ENCODE measurements around the gene LRP1.
A peak's percentile ranks its signal among the peaks of the same experiment; 100 is the strongest.

The LRP1 gene

GRCh38 chr12:57178213-57178612 is 49.9 kb downstream of the LRP1 start:
- no peak for DNase-seq

DNA sequence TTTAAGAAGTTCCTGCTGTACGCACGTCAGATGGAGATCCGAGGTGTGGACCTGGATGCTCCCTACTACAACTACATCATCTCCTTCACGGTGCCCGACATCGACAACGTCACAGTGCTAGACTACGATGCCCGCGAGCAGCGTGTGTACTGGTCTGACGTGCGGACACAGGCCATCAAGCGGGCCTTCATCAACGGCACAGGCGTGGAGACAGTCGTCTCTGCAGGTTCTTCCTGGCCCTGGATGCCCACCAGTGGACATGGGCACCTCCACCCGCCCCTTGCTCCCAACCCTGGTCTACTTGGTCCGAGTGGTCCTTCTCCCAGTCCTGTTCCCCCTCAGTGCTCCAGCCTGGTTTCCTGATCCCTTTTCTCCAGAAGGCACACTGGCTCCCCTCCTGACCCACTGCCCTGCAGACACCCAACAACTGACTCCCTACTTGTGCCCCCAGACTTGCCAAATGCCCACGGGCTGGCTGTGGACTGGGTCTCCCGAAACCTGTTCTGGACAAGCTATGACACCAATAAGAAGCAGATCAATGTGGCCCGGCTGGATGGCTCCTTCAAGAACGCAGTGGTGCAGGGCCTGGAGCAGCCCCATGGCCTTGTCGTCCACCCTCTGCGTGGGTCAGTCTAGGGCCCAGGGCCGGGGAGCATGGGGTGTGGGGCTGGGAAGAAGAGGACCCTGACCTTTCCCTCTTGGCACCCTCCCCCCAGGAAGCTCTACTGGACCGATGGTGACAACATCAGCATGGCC is 51.2 kb downstream of the LRP1 start:
- DNase-seq, result no peak

- DNase-seq, result no peak
These were observed 52.2 kb downstream of the LRP1 start for GRCh38 chr12:57180321-57180989.

GRCh38 chr12:57181072-57181471 is 52.8 kb downstream of the LRP1 start:
- DNase-seq, result no peak

- no peak for DNase-seq
These were observed 53.4 kb downstream of the LRP1 start for GRCh38 chr12:57181561-57182155.

GRCh38 chr12:57182918-57183575 is 54.8 kb downstream of the LRP1 start:
- DNase-seq, result peak; percentile 23

DNA sequence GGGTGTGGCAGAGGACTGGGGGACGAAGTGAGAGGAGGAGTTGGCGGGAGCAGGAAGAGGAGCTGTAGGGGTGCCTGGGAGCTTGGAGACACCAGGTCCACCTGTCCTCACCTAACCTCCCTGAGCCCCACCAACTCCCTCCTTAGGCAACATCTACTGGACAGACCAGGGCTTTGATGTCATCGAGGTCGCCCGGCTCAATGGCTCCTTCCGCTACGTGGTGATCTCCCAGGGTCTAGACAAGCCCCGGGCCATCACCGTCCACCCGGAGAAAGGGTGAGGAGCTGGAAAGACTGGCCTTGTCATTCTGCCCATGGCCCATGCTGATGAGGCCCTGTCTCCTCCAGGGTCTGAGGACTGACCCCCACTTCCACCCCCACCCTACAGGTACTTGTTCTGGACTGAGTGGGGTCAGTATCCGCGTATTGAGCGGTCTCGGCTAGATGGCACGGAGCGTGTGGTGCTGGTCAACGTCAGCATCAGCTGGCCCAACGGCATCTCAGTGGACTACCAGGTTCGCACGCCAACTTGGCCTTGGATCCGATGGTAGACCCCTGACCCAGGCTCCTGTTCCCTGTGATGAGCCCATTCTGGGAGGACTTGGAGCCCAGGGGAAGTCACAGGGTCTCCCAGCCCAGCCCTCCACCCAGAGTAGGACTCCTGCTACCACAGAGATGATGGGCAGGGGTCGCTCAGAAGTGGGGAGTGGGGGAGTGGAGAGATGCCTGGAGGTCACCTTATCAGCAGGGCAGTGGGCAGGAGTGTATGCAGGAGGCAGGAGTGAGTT is 55.8 kb downstream of the LRP1 start:
- no peak for DNase-seq

DNA sequence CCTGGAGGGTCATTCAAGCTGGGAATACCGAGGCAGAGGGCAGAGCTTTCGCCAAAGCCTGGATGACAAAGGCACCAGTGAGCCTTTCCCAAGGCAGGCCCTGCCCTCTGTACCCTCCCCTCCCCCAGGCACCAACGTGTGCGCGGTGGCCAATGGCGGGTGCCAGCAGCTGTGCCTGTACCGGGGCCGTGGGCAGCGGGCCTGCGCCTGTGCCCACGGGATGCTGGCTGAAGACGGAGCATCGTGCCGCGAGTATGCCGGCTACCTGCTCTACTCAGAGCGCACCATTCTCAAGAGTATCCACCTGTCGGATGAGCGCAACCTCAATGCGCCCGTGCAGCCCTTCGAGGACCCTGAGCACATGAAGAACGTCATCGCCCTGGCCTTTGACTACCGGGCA is 57.1 kb downstream of the LRP1 start:
- no peak for DNase-seq

GRCh38 chr12:57185906-57186508 is 57.7 kb downstream of the LRP1 start:
- no peak for DNase-seq

- no peak for DNase-seq
These were observed 59.2 kb downstream of the LRP1 start for GRCh38 chr12:57187222-57188089.

- no peak for DNase-seq
These were observed 59.8 kb downstream of the LRP1 start for GRCh38 chr12:57188090-57188425.

DNA sequence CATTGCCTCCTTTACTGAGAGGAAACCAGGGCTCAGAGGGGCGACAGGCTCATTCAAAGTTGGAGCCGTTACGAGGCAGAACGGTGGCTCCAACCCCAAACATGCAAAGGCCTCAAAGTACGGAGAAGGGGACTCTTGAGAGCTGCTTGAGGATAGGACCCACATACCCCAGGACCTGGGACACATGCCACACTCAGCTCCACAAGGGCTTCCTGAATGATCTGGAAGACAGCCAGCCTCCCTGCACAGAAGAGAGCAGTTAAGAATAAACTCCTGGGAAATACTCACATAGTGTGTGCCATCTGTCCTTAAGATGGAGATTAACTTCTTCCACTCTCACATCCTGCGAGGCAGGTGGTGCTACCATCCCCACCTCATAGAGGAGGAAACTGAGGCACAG is 61.8 kb downstream of the LRP1 start:
- no peak for DNase-seq

- no peak for DNase-seq
These were observed 62.5 kb downstream of the LRP1 start for GRCh38 chr12:57190821-57191220.

GRCh38 chr12:57191410-57191809 is 63.1 kb downstream of the LRP1 start:
- no peak for DNase-seq

DNA sequence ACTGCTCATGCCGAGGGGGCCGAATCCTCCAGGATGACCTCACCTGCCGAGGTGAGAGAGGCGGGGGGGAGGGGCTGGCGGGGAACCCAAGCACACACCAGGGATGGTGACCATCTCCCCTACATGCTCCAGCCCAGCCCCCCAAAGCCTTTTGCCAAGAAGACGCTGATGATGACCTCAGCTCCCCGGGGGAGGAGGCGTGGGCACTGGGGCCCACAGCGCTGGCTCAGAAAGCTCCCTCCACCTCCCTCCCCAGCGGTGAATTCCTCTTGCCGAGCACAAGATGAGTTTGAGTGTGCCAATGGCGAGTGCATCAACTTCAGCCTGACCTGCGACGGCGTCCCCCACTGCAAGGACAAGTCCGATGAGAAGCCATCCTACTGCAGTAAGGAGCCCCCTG is 64.6 kb downstream of the LRP1 start:
- DNase-seq, result no peak

DNA sequence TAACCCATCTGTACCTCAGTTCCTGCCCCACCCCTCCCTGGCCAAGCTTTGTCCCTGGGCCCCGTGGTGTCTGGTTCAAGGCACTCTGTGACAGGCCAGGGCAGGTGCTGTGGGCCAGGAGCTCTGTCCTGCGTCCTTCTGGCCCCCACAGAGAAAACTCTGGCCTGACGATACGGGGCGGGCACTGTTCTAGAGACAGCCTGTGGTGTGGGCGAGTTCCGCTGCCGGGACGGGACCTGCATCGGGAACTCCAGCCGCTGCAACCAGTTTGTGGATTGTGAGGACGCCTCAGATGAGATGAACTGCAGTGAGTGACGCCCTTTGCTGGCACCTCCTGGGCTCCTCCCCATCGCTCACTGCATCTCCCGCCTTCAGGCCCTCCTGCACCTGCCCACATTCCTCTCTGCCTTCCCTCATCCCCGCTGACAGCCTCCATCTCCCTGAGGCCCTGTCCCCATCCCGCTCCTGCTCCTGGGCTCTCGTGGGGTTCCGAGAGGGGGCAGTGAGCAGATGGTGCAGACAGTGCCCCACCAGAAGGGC is 65.5 kb downstream of the LRP1 start:
- DNase-seq, result no peak

DNA sequence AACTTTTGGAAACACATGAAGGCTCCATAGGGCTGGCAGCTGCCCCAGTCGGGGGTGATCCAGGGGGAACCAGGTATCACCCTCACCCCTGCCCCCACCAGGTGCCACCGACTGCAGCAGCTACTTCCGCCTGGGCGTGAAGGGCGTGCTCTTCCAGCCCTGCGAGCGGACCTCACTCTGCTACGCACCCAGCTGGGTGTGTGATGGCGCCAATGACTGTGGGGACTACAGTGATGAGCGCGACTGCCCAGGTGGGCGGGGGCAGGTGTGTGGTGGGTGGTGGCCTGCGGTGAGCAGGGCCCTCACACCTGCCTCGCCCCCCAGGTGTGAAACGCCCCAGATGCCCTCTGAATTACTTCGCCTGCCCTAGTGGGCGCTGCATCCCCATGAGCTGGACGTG is 66.0 kb downstream of the LRP1 start:
- no peak for DNase-seq

DNA sequence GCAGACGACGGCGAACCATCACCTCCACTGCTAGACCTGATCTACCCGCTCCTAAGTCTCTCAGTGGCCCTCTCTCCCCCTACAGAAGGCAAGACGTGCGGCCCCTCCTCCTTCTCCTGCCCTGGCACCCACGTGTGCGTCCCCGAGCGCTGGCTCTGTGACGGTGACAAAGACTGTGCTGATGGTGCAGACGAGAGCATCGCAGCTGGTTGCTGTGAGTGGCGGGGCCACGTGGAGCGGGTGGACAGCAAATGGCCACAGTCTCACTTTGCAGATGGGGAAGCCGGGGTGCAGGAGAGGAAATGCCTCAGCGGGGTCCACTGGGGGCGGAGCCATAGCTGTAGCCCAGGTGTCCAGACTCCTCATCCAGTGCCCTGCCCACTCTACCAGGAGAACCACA is 66.9 kb downstream of the LRP1 start:
- DNase-seq, result no peak

GRCh38 chr12:57195611-57196371 is 67.5 kb downstream of the LRP1 start:
- no peak for DNase-seq

DNA sequence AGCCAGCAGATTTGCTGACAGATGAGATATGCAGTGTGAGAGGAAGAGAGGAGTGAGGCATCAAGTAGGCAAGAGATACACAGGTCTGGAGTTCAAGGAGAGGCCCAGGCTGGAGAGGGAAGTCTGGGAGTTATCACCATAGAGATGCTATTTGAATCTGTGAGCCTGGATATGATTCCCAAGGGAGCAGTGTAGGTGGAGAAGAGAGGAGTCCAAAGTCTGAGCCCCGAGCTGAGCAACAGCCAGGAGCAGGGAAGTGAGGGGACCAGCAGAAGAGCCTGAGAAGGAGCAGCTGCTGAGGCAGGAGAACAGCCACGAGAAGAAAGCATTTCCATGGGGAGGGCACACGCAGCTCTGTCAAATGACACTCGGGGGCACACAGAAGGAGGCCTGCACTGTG is 68.2 kb downstream of the LRP1 start:
- DNase-seq, result no peak

DNA sequence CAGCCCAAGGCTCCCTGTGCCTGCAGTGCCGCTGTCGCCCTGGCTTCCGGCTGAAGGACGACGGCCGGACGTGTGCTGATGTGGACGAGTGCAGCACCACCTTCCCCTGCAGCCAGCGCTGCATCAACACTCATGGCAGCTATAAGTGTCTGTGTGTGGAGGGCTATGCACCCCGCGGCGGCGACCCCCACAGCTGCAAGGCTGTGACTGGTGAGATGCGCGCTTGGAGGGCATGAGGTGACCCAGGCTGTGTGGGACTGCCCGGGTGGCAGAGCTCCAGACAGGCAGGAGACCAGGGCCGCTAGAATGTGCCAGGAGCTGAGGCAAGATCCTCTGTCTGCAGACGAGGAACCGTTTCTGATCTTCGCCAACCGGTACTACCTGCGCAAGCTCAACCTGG is 68.7 kb downstream of the LRP1 start:
- DNase-seq, result no peak
